Loucy (cell line): ENCODE results near the gene HS6ST2.

Experiments
- H2AFZ ChIP-seq: fragments of 200-600 bp; sonication (generic); 2 replicates; pipeline ENCODE4 v1.6.0; 2016; ENCODE audit warnings: antibody characterized with exemption, mild to moderate bottlenecking, low read length, moderate library complexity
- H3F3A ChIP-seq: fragments of 200-600 bp; 2 replicates; pipeline ENCODE4 v1.6.0; 2016; ENCODE audit warnings: antibody characterized with exemption, low read depth, mild to moderate bottlenecking
- H3K27me3 ChIP-seq: fragments of 200-600 bp; sonication (generic); 2 replicates; pipeline ENCODE4 v1.6.1; 2014; ENCODE audit warnings: low read length, mild to moderate bottlenecking; ENCODE audit not compliant: insufficient read depth, poor library complexity, severe bottlenecking
- H3K36me3 ChIP-seq: fragments of 200-600 bp; sonication (generic); 2 replicates; pipeline ENCODE4 v1.6.1; 2016; ENCODE audit warnings: low read length; ENCODE audit not compliant: insufficient read depth
- H3K4me1 ChIP-seq: fragments of 200-600 bp; sonication (generic); 2 replicates; pipeline ENCODE4 v1.5.1; 2014; ENCODE audit warnings: low read length, mild to moderate bottlenecking; ENCODE audit not compliant: insufficient read depth, poor library complexity, severe bottlenecking
- H3K4me2 ChIP-seq: fragments of 200-600 bp; sonication (generic); 2 replicates; pipeline ENCODE4 v1.6.0; 2014; ENCODE audit warnings: antibody characterized with exemption, low read length, low read depth, mild to moderate bottlenecking; ENCODE audit not compliant: poor library complexity, severe bottlenecking
- H3K4me3 ChIP-seq: fragments of 200-600 bp; sonication (generic); 2 replicates; pipeline ENCODE4 v1.5.1; 2014; ENCODE audit warnings: low read length, mild to moderate bottlenecking, mixed read lengths; ENCODE audit not compliant: poor library complexity, severe bottlenecking
- H3K79me2 ChIP-seq: fragments of 200-600 bp; sonication (generic); 2 replicates; pipeline ENCODE4 v1.6.1; 2014; ENCODE audit warnings: low read length; ENCODE audit not compliant: insufficient read depth
- H3K9ac ChIP-seq: fragments of 200-600 bp; sonication (generic); 2 replicates; pipeline ENCODE4 v1.6.0; 2014; ENCODE audit warnings: mild to moderate bottlenecking, low read depth, low read length, moderate library complexity; ENCODE audit not compliant: poor library complexity, severe bottlenecking
- H3K9me2 ChIP-seq: fragments of 200-600 bp; sonication (generic); replicated peaks from 2 replicates; pipeline ENCODE4 v1.6.1; 2016; ENCODE audit warnings: low read depth, low read length, mixed read lengths
- H3K9me3 ChIP-seq: fragments of 200-600 bp; sonication (generic); 2 replicates; pipeline ENCODE4 v1.6.1; 2014; ENCODE audit warnings: mild to moderate bottlenecking, antibody characterized with exemption, low read length, low read depth; ENCODE audit not compliant: insufficient read depth
- H4K20me1 ChIP-seq: fragments of 200-600 bp; sonication (generic); 2 replicates; pipeline ENCODE4 v1.6.0; 2014; ENCODE audit warnings: antibody characterized with exemption, low read length, mild to moderate bottlenecking; ENCODE audit not compliant: insufficient read depth, poor library complexity, severe bottlenecking
- CTCF ChIP-seq: fragments of 200-600 bp; sonication (generic); conservative IDR thresholded peaks from 2 replicates; pipeline ENCODE4 v1.5.1; 2014; ENCODE audit warnings: mild to moderate bottlenecking, antibody characterized with exemption, low read length
- EZH2phosphoT487 ChIP-seq: fragments of 200-600 bp; IDR thresholded peaks from 2 replicates; pipeline ENCODE4 v1.6.1; 2018; ENCODE audit warnings: antibody characterized with exemption, mild to moderate bottlenecking, moderate library complexity, borderline replicate concordance

The HS6ST2 gene

GRCh38 chrX:132967049-132967448 is 8.6 kb upstream of the HS6ST2 start:
- H3K27me3 ChIP-seq: no peaks in the 10 kb centered on the region
- no peak overlapping the region for H2AFZ ChIP-seq
- H3K4me1 ChIP-seq: no peaks in the 10 kb centered on the region
- H4K20me1 ChIP-seq: no peaks in the 10 kb centered on the region
- TF ChIP-seq CTCF (no peak), EZH2phosphoT487 (no peak)
- no peaks in the 10 kb centered on the region for H3K79me2 ChIP-seq
- H3F3A ChIP-seq: no peaks in the 10 kb centered on the region
- no peak overlapping the region for H3K4me2 ChIP-seq
- no peak overlapping the region for H3K9ac ChIP-seq
- H3K9me3 ChIP-seq: no peaks in the 10 kb centered on the region
- H3K9me2 ChIP-seq: no peaks in the 10 kb centered on the region
- no peaks in the 10 kb centered on the region for H3K36me3 ChIP-seq
- no peak overlapping the region for H3K4me3 ChIP-seq

- no peaks in the 10 kb centered on the region for H3K36me3 ChIP-seq
- no peaks in the 10 kb centered on the region for H3K27me3 ChIP-seq
- no peak overlapping the region for H3K9ac ChIP-seq
Observed at GRCh38 chrX:132965461-132965860, 7.0 kb upstream of the HS6ST2 start.

GRCh38 chrX:132961511-132961910 is 3.1 kb upstream of the HS6ST2 start:
- Histone ChIP-seq H3K9me3 (no peaks in the 10 kb centered on the region), H2AFZ (no peak overlapping the region), H3K4me3 (no peak overlapping the region), H4K20me1 (no peaks in the 10 kb centered on the region), H3K36me3 (no peaks in the 10 kb centered on the region), H3K4me1 (no peaks in the 10 kb centered on the region), H3K79me2 (no peaks in the 10 kb centered on the region), H3F3A (no peaks in the 10 kb centered on the region), H3K9ac (no peak overlapping the region), H3K27me3 (peaks cover 6% of the 10 kb centered on the region), H3K9me2 (no peaks in the 10 kb centered on the region), H3K4me2 (no peak overlapping the region)
- TF ChIP-seq CTCF: no peak
- no peak for TF ChIP-seq EZH2phosphoT487

More at GRCh38 chrX:132965461-132965860, 7.0 kb upstream of the HS6ST2 start:
- H2AFZ ChIP-seq: no peak overlapping the region
- no peaks in the 10 kb centered on the region for H3K9me3 ChIP-seq
- H3K4me3 ChIP-seq: no peak overlapping the region
- no peak overlapping the region for H3K4me2 ChIP-seq
- H3K79me2 ChIP-seq: no peaks in the 10 kb centered on the region
- H3F3A ChIP-seq: no peaks in the 10 kb centered on the region
- H4K20me1 ChIP-seq: no peaks in the 10 kb centered on the region
- H3K4me1 ChIP-seq: no peaks in the 10 kb centered on the region
- no peaks in the 10 kb centered on the region for H3K9me2 ChIP-seq
- TF ChIP-seq EZH2phosphoT487 (no peak), CTCF (no peak)
